ENCODE measurements around the gene ACOT11. TPM values are rescaled to one million over a fixed set of nuclear protein-coding genes. Genes with fewer than 3 reads are reported as not detected.

The ACOT11 gene
- total and polyA plus RNA-seq, 2 of the 4 experiments (the other 2 are of a cell fraction): 2.5 to 2.7 TPM

DNA sequence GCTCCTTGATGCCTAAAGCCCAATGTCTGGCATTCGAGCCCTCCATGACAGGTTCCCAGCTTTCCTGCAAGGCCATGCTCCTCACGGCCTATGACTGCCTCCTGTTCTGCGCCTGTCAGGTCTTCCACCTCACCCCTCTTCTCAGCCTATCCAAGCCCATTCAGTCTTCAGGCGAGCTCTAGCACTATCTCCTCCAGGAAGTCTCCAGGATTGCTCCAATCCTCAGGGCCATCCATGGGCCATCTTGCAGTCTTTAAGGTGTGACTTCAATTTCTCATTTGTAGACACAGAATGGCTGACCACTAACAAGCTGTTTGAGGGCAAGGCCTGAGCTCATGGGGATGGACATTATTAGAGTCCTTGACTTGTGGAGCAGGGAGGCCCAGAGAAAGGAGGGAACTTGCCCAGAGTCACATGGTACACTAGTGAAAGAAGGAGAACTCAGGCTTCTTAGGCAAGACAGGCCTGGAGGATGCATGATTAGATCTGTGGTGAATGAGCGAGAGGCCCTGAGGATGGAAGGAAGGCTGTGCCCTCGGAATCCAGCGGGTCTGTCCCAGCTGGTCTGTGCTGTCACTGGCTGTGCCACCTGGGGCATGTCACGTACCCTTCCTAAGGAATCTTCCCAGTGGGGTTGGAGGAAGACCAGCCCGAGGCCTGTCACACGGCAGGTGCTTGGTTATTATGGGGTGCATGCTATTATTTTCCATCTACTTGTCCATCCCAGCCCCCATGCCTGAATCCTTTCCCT, 1.2 kb upstream of the ACOT11 start:
- no peak overlapping the region for H3K9ac ChIP-seq (ENCODE audit: low read depth, low read length)
- no peak overlapping the region for H3K4me2 ChIP-seq (ENCODE audit: low read depth, low read length)
- ATAC-seq (ENCODE audit: low read depth) (no peak), DNase-seq (no peak)
- no peaks in the 10 kb centered on the region for H3K36me3 ChIP-seq (ENCODE audit: control insufficient read depth, insufficient read depth, low read length)
- no peak overlapping the region for H2BK120ac ChIP-seq (ENCODE audit: low read depth, low read length)
- H4K8ac ChIP-seq (ENCODE audit: low read depth in 2 of 2, low read length in 2 of 2): no peak overlapping the region
- peak overlapping the region; percentile 45 for H2AK9ac ChIP-seq (replicated peaks; ENCODE audit: low read depth, low read length, poor library complexity)
- H3K79me1 ChIP-seq (ENCODE audit: low read depth in 1 of 2, low read length in 2 of 2): 0 out of 4 replicates have a peak, but pooled peaks cover 0 to under 1% of the 10 kb centered on the region in 2 experiments
- no peak overlapping the region for H3K23ac ChIP-seq (ENCODE audit: low read depth, low read length)
- no peak overlapping the region for H2BK15ac ChIP-seq (ENCODE audit: low read depth, low read length)
- H3K4me1 ChIP-seq (ENCODE audit: control insufficient read depth, insufficient read depth, low read length): peaks cover 17% of the 10 kb centered on the region
- TF ChIP-seq, protein P1, sequence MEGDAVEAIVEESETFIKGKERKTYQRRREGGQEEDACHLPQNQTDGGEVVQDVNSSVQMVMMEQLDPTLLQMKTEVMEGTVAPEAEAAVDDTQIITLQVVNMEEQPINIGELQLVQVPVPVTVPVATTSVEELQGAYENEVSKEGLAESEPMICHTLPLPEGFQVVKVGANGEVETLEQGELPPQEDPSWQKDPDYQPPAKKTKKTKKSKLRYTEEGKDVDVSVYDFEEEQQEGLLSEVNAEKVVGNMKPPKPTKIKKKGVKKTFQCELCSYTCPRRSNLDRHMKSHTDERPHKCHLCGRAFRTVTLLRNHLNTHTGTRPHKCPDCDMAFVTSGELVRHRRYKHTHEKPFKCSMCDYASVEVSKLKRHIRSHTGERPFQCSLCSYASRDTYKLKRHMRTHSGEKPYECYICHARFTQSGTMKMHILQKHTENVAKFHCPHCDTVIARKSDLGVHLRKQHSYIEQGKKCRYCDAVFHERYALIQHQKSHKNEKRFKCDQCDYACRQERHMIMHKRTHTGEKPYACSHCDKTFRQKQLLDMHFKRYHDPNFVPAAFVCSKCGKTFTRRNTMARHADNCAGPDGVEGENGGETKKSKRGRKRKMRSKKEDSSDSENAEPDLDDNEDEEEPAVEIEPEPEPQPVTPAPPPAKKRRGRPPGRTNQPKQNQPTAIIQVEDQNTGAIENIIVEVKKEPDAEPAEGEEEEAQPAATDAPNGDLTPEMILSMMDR (conservative IDR thresholded peaks at IDR 0.05; ENCODE audit: low read depth, low read length): no peak
- TF ChIP-seq, protein P2, sequence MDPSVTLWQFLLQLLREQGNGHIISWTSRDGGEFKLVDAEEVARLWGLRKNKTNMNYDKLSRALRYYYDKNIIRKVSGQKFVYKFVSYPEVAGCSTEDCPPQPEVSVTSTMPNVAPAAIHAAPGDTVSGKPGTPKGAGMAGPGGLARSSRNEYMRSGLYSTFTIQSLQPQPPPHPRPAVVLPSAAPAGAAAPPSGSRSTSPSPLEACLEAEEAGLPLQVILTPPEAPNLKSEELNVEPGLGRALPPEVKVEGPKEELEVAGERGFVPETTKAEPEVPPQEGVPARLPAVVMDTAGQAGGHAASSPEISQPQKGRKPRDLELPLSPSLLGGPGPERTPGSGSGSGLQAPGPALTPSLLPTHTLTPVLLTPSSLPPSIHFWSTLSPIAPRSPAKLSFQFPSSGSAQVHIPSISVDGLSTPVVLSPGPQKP (IDR thresholded peaks at IDR 0.05; ENCODE audit: borderline replicate concordance, low read depth, low read length): no peak
- no peak overlapping the region for H4K91ac ChIP-seq (ENCODE audit: insufficient read depth, low read depth, low read length)
- no TSS peak for BruUV-seq (replicated peaks)
- no peak overlapping the region for H3K56ac ChIP-seq (ENCODE audit: extremely low read depth, insufficient read depth, low read length)
- no peaks in the 10 kb centered on the region for H4K20me1 ChIP-seq (ENCODE audit: insufficient read depth, low read length)
- 88% methylated on average over 4 of the region's 10 CpGs; no CpG with 5 or more reads in 1 of the 2 experiments for WGBS, 2 experiments (ENCODE audit: extremely low coverage in 2 of 2, insufficient read length in 1 of 2)
- no peaks in the 10 kb centered on the region for H3K27me3 ChIP-seq (ENCODE audit: control insufficient read depth, insufficient read depth, low read length)
- H2BK5ac ChIP-seq (ENCODE audit: low read depth, low read length, poor library complexity, severe bottlenecking): no peak overlapping the region
- H2AK5ac ChIP-seq (ENCODE audit: low read depth, low read length): 0 out of 2 replicates have a peak overlapping the region, but pooled peaks have one; percentile 0
- no peak overlapping the region for H3K4ac ChIP-seq (ENCODE audit: low read depth, low read length)
- H2AFZ ChIP-seq (replicated peaks; ENCODE audit: low read length, poor library complexity): peak overlapping the region; percentile 27
- H4K5ac ChIP-seq (ENCODE audit: low read depth, low read length): no peak overlapping the region
- ChIA-PET POLR2A (ENCODE audit: unreplicated experiment) (no interaction called here), CTCF (interaction anchor here (1.9 kb wide), 1 partner anchor 11 kb away, joined by 6 read pairs; no protein-coding TSS in a partner anchor)
- no peaks in the 10 kb centered on the region for H3K9me3 ChIP-seq (ENCODE audit: control insufficient read depth, insufficient read depth, low read length)
- no peak overlapping the region for H3K27ac ChIP-seq (ENCODE audit: insufficient read depth, low read length)
- in situ Hi-C loops (cut with MboI; ENCODE audit: low sequenced_read_pairs): no loop called here
- intact Hi-C loops (cut with micrococcal nuclease): no loop called here
- no peak overlapping the region for H3K18ac ChIP-seq (ENCODE audit: low read depth, low read length)
- no peak overlapping the region for H3K4me3 ChIP-seq (ENCODE audit: insufficient read depth, low read depth, low read length)
- no peak overlapping the region for H2BK20ac ChIP-seq (ENCODE audit: low read depth, low read length)
- dilution Hi-C loops (cut with HindIII; ENCODE audit: low sequenced_read_pairs, unreplicated experiment): no loop called here
- H3K9me1 ChIP-seq (ENCODE audit: insufficient read depth, low read length): peaks cover 11% of the 10 kb centered on the region; the same call in 1 of the 2 replicates
- no peak overlapping the region for H3K14ac ChIP-seq (replicated peaks; ENCODE audit: low read depth, low read length)
